Mesendoderm (in vitro differentiated cells): ENCODE results near the gene SLC9A8.
A peak's percentile ranks its signal among the peaks of the same experiment; 100 is the strongest.

Experiments
- DNase-seq: peaks from one replicate; pipeline ENCODE4 v3.0.0; 2013
- H2AK5ac ChIP-seq: 2 replicates; pipeline ENCODE4 v1.6.1; 2013; ENCODE audit warnings: low read length, inconsistent platforms
- H2BK120ac ChIP-seq: 2 replicates; pipeline ENCODE4 v1.6.1; 2013; ENCODE audit warnings: low read depth, mild to moderate bottlenecking, low read length, moderate library complexity, mixed read lengths
- H2BK15ac ChIP-seq: replicated peaks from 2 replicates; pipeline ENCODE4 v1.6.1; 2013; ENCODE audit warnings: low read depth, mild to moderate bottlenecking, moderate library complexity
- H2BK5ac ChIP-seq: 2 replicates; pipeline ENCODE4 v1.6.1; 2013; ENCODE audit warnings: low read length, inconsistent platforms
- H3K18ac ChIP-seq: 2 replicates; pipeline ENCODE4 v1.6.1; 2013; ENCODE audit warnings: mild to moderate bottlenecking, low read length, mixed read lengths
- H3K23ac ChIP-seq: one replicate; pipeline ENCODE4 v1.6.1; 2013; ENCODE audit warnings: low read length
- H3K27ac ChIP-seq: 2 replicates; pipeline ENCODE4 v1.5.1; 2013; ENCODE audit warnings: low read depth, mild to moderate bottlenecking, inconsistent platforms, low read length, moderate library complexity
- H3K27me3 ChIP-seq: 2 replicates; pipeline ENCODE4 v1.6.1; 2013; ENCODE audit warnings: low read length, control low read depth, mild to moderate bottlenecking, inconsistent platforms; ENCODE audit not compliant: insufficient read depth, poor library complexity
- H3K36me3 ChIP-seq: 2 replicates; pipeline ENCODE4 v1.6.1; 2013; ENCODE audit warnings: low read length, inconsistent platforms; ENCODE audit not compliant: control insufficient read depth, insufficient read depth
- H3K4ac ChIP-seq: one replicate; pipeline ENCODE4 v1.6.1; 2013; ENCODE audit warnings: low read depth, mild to moderate bottlenecking, low read length, moderate library complexity
- H3K4me1 ChIP-seq: 2 replicates; pipeline ENCODE4 v1.6.1; 2013; ENCODE audit warnings: low read depth, low read length, inconsistent platforms; ENCODE audit not compliant: control insufficient read depth
- H3K4me2 ChIP-seq: 2 replicates; pipeline ENCODE4 v1.6.1; 2013; ENCODE audit warnings: low read length
- H3K4me3 ChIP-seq: 2 replicates; pipeline ENCODE4 v1.5.1; 2013; ENCODE audit warnings: mild to moderate bottlenecking, low read length
- H3K56ac ChIP-seq: one replicate; pipeline ENCODE4 v1.6.1; 2013; ENCODE audit warnings: low read length
- H3K79me1 ChIP-seq: 2 replicates; pipeline ENCODE4 v1.6.1; 2013; ENCODE audit warnings: low read length, inconsistent platforms
- H3K79me2 ChIP-seq: 2 replicates; pipeline ENCODE4 v1.6.1; 2013; ENCODE audit warnings: mild to moderate bottlenecking, low read length; ENCODE audit not compliant: control insufficient read depth, insufficient read depth
- H3K9ac ChIP-seq: 2 replicates; pipeline ENCODE4 v1.6.1; 2013; ENCODE audit warnings: low read length, inconsistent platforms
- H4K5ac ChIP-seq: one replicate; pipeline ENCODE4 v1.6.1; 2013; ENCODE audit warnings: low read length
- H4K8ac ChIP-seq: one replicate; pipeline ENCODE4 v1.6.1; 2013; ENCODE audit warnings: low read depth, mild to moderate bottlenecking, control low read depth, low read length, moderate library complexity
- WGBS: extraction: QIAGEN DNeasy Blood & Tissue Kit; methylation state at CpG from one replicate; pipeline ENCODE4 v1.1.7; 2013; ENCODE audit warnings: low lambda C conversion rate, missing lambda C conversion rate; ENCODE audit not compliant: insufficient coverage; ENCODE audit errors: extremely low coverage; 5-methylcytosine and 5-hydroxymethylcytosine counted together

Gene SLC9A8

DNA sequence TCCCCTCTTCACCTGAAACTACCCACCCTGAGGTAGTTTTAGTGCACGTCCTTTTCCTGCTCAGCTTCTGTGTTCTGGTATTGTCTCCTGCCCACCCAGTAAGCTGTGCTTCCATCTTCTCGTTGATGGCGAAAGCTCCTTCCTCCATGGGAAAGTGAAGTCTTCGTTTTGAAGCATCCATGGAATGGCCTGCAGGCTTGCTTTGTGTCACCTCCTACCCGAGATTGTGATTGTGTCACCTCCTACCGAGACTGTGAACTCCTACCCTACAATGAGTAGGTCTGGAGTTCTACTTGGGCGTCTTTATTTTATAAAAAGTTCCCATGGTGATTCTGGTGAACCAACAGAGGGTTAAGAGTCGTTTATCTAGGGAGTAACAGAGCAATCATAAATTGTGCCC lies 25.9 kb downstream of the SLC9A8 start:
- DNase-seq = peak; percentile 77
- Histone ChIP-seq H3K4me1 (no peaks in the 10 kb centered on the region), H4K5ac (no peak overlapping the region), H3K23ac (no peak overlapping the region), H3K18ac (no peak overlapping the region), H4K8ac (no peak overlapping the region), H2BK120ac (no peak overlapping the region), H2BK15ac (no peak overlapping the region), H2AK5ac (no peak overlapping the region), H3K4me3 (no peak overlapping the region), H3K56ac (no peak overlapping the region), H3K4ac (no peak overlapping the region), H3K36me3 (no peaks in the 10 kb centered on the region), H3K79me2 (no peaks in the 10 kb centered on the region), H2BK5ac (no peak overlapping the region), H3K79me1 (no peaks in the 10 kb centered on the region), H3K27me3 (no peaks in the 10 kb centered on the region), H3K9ac (no peak overlapping the region), H3K4me2 (no peak overlapping the region), H3K27ac (no peak overlapping the region)
- WGBS = no CpG with 5 or more reads among the region's 8 CpGs

GRCh38 chr20:49843139-49843538 lies 30.5 kb downstream of the SLC9A8 start:
- no peaks in the 10 kb centered on the region for H3K36me3 ChIP-seq
- no peak overlapping the region for H3K4me2 ChIP-seq
- no peaks in the 10 kb centered on the region for H3K79me1 ChIP-seq
- H3K23ac ChIP-seq = no peak overlapping the region
- H3K4me3 ChIP-seq = no peak overlapping the region
- H2BK5ac ChIP-seq = no peak overlapping the region
- H3K27me3 ChIP-seq = no peaks in the 10 kb centered on the region
- H2BK15ac ChIP-seq = no peak overlapping the region
- H3K56ac ChIP-seq = no peak overlapping the region
- no peak overlapping the region for H4K5ac ChIP-seq
- no peak overlapping the region for H4K8ac ChIP-seq
- H3K4ac ChIP-seq = no peak overlapping the region
- H3K18ac ChIP-seq = no peak overlapping the region
- H3K4me1 ChIP-seq = no peaks in the 10 kb centered on the region
- H3K27ac ChIP-seq = no peak overlapping the region
- no CpG with 5 or more reads among the region's 3 CpGs for WGBS
- no peak for DNase-seq
- no peak overlapping the region for H2BK120ac ChIP-seq
- no peak overlapping the region for H3K9ac ChIP-seq
- no peak overlapping the region for H2AK5ac ChIP-seq
- no peaks in the 10 kb centered on the region for H3K79me2 ChIP-seq

- Histone ChIP-seq H3K4me2 (no peak overlapping the region), H3K4me1 (no peaks in the 10 kb centered on the region), H3K79me1 (no peaks in the 10 kb centered on the region), H3K36me3 (no peaks in the 10 kb centered on the region), H2BK15ac (no peak overlapping the region), H2BK120ac (no peak overlapping the region), H2BK5ac (no peak overlapping the region), H3K4ac (no peak overlapping the region), H4K5ac (no peak overlapping the region), H3K79me2 (no peaks in the 10 kb centered on the region), H3K27ac (no peak overlapping the region), H3K9ac (no peak overlapping the region), H3K18ac (no peak overlapping the region), H4K8ac (no peak overlapping the region), H3K23ac (no peak overlapping the region), H2AK5ac (no peak overlapping the region), H3K4me3 (no peak overlapping the region), H3K27me3 (no peaks in the 10 kb centered on the region), H3K56ac (no peak overlapping the region)
- no peak for DNase-seq
- WGBS = no CpG with 5 or more reads among the region's 4 CpGs
Measured at GRCh38 chr20:49843770-49844380, 31.2 kb downstream of the SLC9A8 start.

GRCh38 chr20:49845060-49845459 lies 32.4 kb downstream of the SLC9A8 start:
- H3K18ac ChIP-seq = no peak overlapping the region
- H3K4ac ChIP-seq = no peak overlapping the region
- H2BK120ac ChIP-seq = no peak overlapping the region
- H2BK5ac ChIP-seq = no peak overlapping the region
- H3K27ac ChIP-seq = no peak overlapping the region
- H3K4me3 ChIP-seq = no peak overlapping the region
- no peaks in the 10 kb centered on the region for H3K27me3 ChIP-seq
- no peak overlapping the region for H2AK5ac ChIP-seq
- H3K4me1 ChIP-seq = no peaks in the 10 kb centered on the region
- H3K79me1 ChIP-seq = no peaks in the 10 kb centered on the region
- H3K36me3 ChIP-seq = no peaks in the 10 kb centered on the region
- H2BK15ac ChIP-seq = no peak overlapping the region
- H3K4me2 ChIP-seq = no peak overlapping the region
- H4K8ac ChIP-seq = no peak overlapping the region
- H3K23ac ChIP-seq = no peak overlapping the region
- H3K9ac ChIP-seq = no peak overlapping the region
- DNase-seq = no peak
- WGBS = no CpG with 5 or more reads among the region's 1 CpG
- H3K56ac ChIP-seq = no peak overlapping the region
- no peak overlapping the region for H4K5ac ChIP-seq
- no peaks in the 10 kb centered on the region for H3K79me2 ChIP-seq

- Histone ChIP-seq H3K27me3 (no peaks in the 10 kb centered on the region), H3K27ac (no peak overlapping the region), H2AK5ac (no peak overlapping the region), H2BK120ac (no peak overlapping the region), H3K4me3 (no peak overlapping the region), H4K8ac (no peak overlapping the region), H2BK5ac (no peak overlapping the region), H3K56ac (no peak overlapping the region), H3K18ac (no peak overlapping the region), H3K79me2 (no peaks in the 10 kb centered on the region), H3K79me1 (no peaks in the 10 kb centered on the region), H3K4ac (no peak overlapping the region), H3K23ac (no peak overlapping the region), H4K5ac (no peak overlapping the region), H3K4me1 (no peaks in the 10 kb centered on the region), H2BK15ac (no peak overlapping the region), H3K9ac (no peak overlapping the region), H3K36me3 (no peaks in the 10 kb centered on the region), H3K4me2 (no peak overlapping the region)
- peak; percentile 83 for DNase-seq
- no CpG with 5 or more reads among the region's 6 CpGs for WGBS
Measured at GRCh38 chr20:49846206-49846807, 33.7 kb downstream of the SLC9A8 start.
